Stimulated activated naive CD8-positive, alpha-beta T cell treated with anti-CD3 and anti-CD28 coated beads, Interleukin-15, amount 100 ng/mL, for 72 hours (primary cell): ENCODE results near the gene PLEKHD1.

ENCODE experiments used
- ATAC-seq: fragments of 150-1000 bp; cut with Tn5 transposase; 2 replicates; pipeline ENCODE4 v1.10.0; 2021; ENCODE audit warnings: mild to moderate bottlenecking, moderate library complexity
- DNase-seq, 2 donors: peaks; one replicate each; pipeline ENCODE4 v3.0.0; 2021 to 2022
- H3K27ac Mint-ChIP-seq, 2 donors: one replicate each; pipeline ENCODE4 v1.8.0; 2022; ENCODE audit warnings: mild to moderate bottlenecking in 2 of 2, mixed read lengths in 2 of 2, moderate library complexity in 2 of 2
- H3K27me3 Mint-ChIP-seq: one replicate; pipeline ENCODE4 v1.8.0; 2022; ENCODE audit warnings: mixed read lengths
- H3K4me1 Mint-ChIP-seq: one replicate; pipeline ENCODE4 v1.8.0; 2022; ENCODE audit warnings: mild to moderate bottlenecking, mixed read lengths
- H3K4me3 Mint-ChIP-seq, 2 donors: one replicate each; pipeline ENCODE4 v1.8.0; 2022; ENCODE audit warnings: mild to moderate bottlenecking in 2 of 2, mixed read lengths in 2 of 2, moderate library complexity in 1 of 2
- H3K9me3 Mint-ChIP-seq, 2 donors: one replicate each; pipeline ENCODE4 v1.8.0; 2022; ENCODE audit warnings: mixed read lengths in 2 of 2

Gene PLEKHD1

GRCh38 chr14:69543341-69544115 lies 59.0 kb downstream of the PLEKHD1 start:
- Mint-ChIP-seq H3K27me3 (peaks cover 67% of the 10 kb centered on the region), H3K27ac (peak overlapping the region; percentile 33 to 64), H3K4me3 (peak overlapping the region in 1 of 2 donors; percentile 44), H3K9me3 (no peaks in the 10 kb centered on the region), H3K4me1 (peaks cover 26% of the 10 kb centered on the region)
- DNase-seq = peak; percentile 30 to 72
- ATAC-seq = peak; percentile 95

- no peak overlapping the region for H3K27ac Mint-ChIP-seq
- peak overlapping the region in 1 of 2 donors; percentile 7 for H3K4me3 Mint-ChIP-seq
- H3K4me1 Mint-ChIP-seq = peaks cover 26% of the 10 kb centered on the region
- ATAC-seq (peak; percentile 41), DNase-seq (peak; percentile 24 to 33)
- H3K9me3 Mint-ChIP-seq = no peaks in the 10 kb centered on the region
- H3K27me3 Mint-ChIP-seq = peaks cover 69% of the 10 kb centered on the region
These were observed 63.3 kb downstream of the PLEKHD1 start for GRCh38 chr14:69547701-69548348.

GRCh38 chr14:69548566-69548965 lies 64.0 kb downstream of the PLEKHD1 start:
- Mint-ChIP-seq H3K27me3 (peaks cover 69% of the 10 kb centered on the region), H3K9me3 (no peaks in the 10 kb centered on the region), H3K4me3 (no peak overlapping the region), H3K27ac (no peak overlapping the region), H3K4me1 (peaks cover 19% of the 10 kb centered on the region)
- no peak for DNase-seq
- ATAC-seq = no peak

GRCh38 chr14:69551511-69551910 lies 67.0 kb downstream of the PLEKHD1 start:
- Mint-ChIP-seq H3K27me3 (peaks cover 52% of the 10 kb centered on the region), H3K4me3 (no peak overlapping the region), H3K27ac (no peak overlapping the region)

DNA sequence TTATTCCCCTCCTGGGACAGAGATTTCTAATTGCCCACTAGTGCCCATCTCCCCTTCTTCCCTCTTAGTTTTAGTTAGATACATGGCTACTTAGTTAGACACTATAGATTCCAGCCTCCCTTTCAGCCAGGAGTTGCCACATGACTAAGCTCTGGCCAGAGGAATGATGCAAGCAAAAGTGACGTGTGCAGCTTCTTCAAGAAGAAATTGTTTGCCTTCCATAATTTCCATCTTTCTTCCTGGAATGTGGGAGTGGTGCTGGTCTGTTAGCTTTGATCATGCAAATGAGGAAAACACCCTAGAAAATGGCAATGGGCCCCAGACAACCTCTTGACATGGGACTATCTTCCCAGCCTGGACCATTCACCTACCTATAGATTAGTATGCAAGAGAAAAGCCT lies 68.7 kb downstream of the PLEKHD1 start:
- Mint-ChIP-seq H3K9me3 (no peaks in the 10 kb centered on the region), H3K4me3 (no peak overlapping the region), H3K4me1 (peaks cover 1% of the 10 kb centered on the region), H3K27me3 (peaks cover 40% of the 10 kb centered on the region), H3K27ac (no peak overlapping the region)
- DNase-seq (no peak), ATAC-seq (no peak)

More at GRCh38 chr14:69551511-69551910, 67.0 kb downstream of the PLEKHD1 start:
- DNase-seq (no peak), ATAC-seq (no peak)
- H3K4me1 Mint-ChIP-seq = peaks cover 8% of the 10 kb centered on the region
- H3K9me3 Mint-ChIP-seq = no peaks in the 10 kb centered on the region

DNA sequence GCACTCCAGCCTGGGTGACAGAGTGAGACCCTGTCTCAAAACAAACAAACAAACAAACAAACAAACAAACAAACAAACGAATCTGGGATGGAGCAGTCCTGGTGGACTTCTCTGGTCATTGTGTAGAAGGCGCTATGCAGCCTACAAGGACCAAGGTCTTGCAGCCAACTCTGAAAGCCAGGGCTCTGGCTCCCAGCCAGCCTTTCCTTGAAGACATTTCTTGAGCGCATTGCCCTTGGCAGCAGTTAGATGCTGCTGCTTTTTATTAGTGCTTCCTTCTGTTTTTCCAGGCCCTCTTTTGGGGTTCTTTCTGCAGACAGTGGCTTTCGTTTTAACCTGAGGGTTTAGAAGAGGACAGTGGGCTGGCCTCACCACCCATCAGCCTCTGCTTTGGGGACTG lies 70.0 kb downstream of the PLEKHD1 start:
- Mint-ChIP-seq H3K9me3 (no peaks in the 10 kb centered on the region), H3K4me3 (no peak overlapping the region), H3K27ac (no peak overlapping the region), H3K27me3 (peaks cover 50% of the 10 kb centered on the region), H3K4me1 (no peaks in the 10 kb centered on the region)
- DNase-seq = no peak
- ATAC-seq = no peak

DNA sequence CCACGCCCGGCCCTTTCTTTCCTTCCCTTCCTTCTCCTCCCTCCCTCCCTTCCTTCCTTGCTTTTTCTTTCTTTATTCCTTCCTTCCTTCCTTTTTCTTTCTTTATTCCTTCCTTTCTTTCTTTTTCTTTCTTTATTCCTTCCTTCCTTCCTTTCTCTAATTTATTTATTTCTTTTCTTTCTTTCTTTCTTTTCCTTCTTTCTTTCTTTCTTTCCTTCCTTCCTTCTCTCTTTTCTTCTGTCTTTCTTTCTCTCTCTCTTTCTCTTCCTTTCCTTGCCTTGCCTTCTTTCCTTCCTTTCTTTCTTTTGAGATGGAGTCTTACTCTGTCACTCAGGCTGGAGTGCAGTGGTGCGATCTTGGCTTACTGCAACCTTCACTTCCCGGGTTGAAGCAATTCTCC lies 74.2 kb downstream of the PLEKHD1 start:
- DNase-seq (no peak), ATAC-seq (no peak)
- Mint-ChIP-seq H3K9me3 (no peaks in the 10 kb centered on the region), H3K27ac (no peak overlapping the region), H3K4me3 (no peak overlapping the region), H3K27me3 (peaks cover 40% of the 10 kb centered on the region), H3K4me1 (no peaks in the 10 kb centered on the region)

- no peaks in the 10 kb centered on the region for H3K9me3 Mint-ChIP-seq
- H3K4me1 Mint-ChIP-seq = no peaks in the 10 kb centered on the region
- H3K27ac Mint-ChIP-seq = no peak overlapping the region
- ATAC-seq (no peak), DNase-seq (no peak)
- peaks cover 40% of the 10 kb centered on the region for H3K27me3 Mint-ChIP-seq
- no peak overlapping the region for H3K4me3 Mint-ChIP-seq
These were observed 75.1 kb downstream of the PLEKHD1 start for GRCh38 chr14:69559581-69560011.

GRCh38 chr14:69560826-69561225 lies 76.3 kb downstream of the PLEKHD1 start:
- no peak for DNase-seq
- Mint-ChIP-seq H3K4me3 (no peak overlapping the region), H3K27me3 (peaks cover 53% of the 10 kb centered on the region), H3K4me1 (no peaks in the 10 kb centered on the region), H3K27ac (no peak overlapping the region), H3K9me3 (no peaks in the 10 kb centered on the region)
- ATAC-seq = no peak

DNA sequence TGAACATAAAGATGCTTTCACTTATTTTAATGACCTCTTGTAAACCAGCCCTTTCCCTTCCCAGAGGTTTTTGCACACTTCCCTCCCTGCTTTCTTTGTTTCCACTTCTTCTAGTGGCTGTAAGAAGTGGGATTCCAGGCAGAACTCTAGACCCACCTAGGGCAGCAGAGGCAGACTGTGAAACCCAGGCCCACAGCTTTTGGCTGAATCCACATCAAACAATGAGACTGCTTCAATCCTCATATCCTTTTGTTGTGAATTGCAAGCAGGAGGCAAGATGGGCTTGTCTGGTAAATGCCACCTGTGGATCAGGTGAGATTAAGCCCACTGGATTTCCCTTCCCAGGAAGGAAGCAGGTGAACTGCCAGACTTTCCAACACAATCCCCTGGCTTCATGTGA lies 77.4 kb downstream of the PLEKHD1 start:
- Mint-ChIP-seq H3K4me3 (no peak overlapping the region), H3K9me3 (no peaks in the 10 kb centered on the region), H3K27ac (no peak overlapping the region), H3K4me1 (no peaks in the 10 kb centered on the region), H3K27me3 (peaks cover 63% of the 10 kb centered on the region)
- ATAC-seq (no peak), DNase-seq (no peak)

- no peak for ATAC-seq
- no peak for DNase-seq
- peaks cover 88% of the 10 kb centered on the region for H3K27me3 Mint-ChIP-seq
- no peak overlapping the region for H3K27ac Mint-ChIP-seq
- no peak overlapping the region for H3K4me3 Mint-ChIP-seq
- no peaks in the 10 kb centered on the region for H3K9me3 Mint-ChIP-seq
- H3K4me1 Mint-ChIP-seq = peaks cover 10% of the 10 kb centered on the region
These were observed 83.0 kb downstream of the PLEKHD1 start for GRCh38 chr14:69567563-69567962.

GRCh38 chr14:69569859-69570258 lies 85.3 kb downstream of the PLEKHD1 start:
- Mint-ChIP-seq H3K4me3 (no peak overlapping the region), H3K4me1 (peaks cover 27% of the 10 kb centered on the region), H3K27me3 (peaks cover 96% of the 10 kb centered on the region), H3K27ac (no peak overlapping the region), H3K9me3 (no peaks in the 10 kb centered on the region)
- DNase-seq (no peak), ATAC-seq (no peak)

DNA sequence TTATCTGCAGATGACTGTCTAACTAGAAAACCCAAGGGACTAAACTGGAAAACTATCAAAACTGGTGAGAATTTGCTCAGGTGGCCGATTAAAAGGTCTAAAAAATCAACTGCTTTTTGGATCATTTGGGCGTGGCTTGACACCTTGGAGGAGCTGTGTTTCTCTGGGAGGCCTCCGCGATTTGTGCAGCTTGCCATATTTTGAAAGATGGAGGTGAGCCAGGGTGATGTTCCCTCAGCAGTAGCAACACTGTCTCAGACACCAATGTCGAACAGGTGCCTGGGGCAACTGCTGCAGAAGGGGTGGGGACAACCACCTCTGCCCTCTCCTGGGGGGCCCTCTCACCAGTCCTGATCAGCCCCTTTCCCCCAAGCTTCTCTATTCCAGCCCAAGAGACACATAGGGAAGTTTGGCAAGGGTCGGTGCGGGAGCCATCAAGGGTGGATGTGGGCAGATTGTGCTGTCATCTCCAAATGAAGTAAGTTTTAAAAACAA lies 86.4 kb downstream of the PLEKHD1 start:
- ATAC-seq = no peak
- Mint-ChIP-seq H3K9me3 (no peaks in the 10 kb centered on the region), H3K4me1 (peaks cover 28% of the 10 kb centered on the region), H3K4me3 (no peak overlapping the region), H3K27me3 (peaks cover 95% of the 10 kb centered on the region), H3K27ac (no peak overlapping the region)
- no peak for DNase-seq

DNA sequence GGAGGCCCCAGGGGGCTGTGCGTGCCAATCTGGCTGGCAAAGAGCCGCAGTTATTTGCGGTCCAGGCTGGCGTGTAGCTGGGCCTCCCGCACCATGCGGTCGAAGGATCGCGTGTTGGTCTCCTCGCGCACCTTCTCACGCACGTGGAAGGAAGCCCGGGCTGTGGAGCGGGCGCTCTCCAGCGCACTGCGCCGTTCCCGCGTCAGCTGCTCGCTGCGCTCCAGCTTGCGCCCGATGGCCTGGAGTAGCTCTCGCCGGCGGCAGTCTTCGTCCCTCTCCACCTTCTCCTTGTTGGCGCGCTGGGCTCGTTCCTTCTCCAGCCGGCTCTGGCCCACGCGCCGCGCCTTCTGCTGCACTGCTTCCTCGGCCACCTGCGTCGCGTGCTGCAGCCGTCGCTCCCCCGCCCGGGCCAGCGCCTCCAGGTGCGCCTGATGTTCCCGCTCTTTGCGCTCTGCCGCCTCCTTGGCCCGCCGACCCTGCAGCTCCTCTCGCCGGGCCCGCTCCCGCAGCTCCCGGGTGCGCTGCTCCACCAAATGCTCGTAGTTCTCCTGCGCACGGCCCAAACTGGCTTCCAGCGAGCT lies 87.0 kb downstream of the PLEKHD1 start:
- ATAC-seq (no peak), DNase-seq (no peak)
- Mint-ChIP-seq H3K9me3 (no peaks in the 10 kb centered on the region), H3K27me3 (peaks cover 95% of the 10 kb centered on the region), H3K4me3 (peak overlapping the region in 1 of 2 donors; percentile 51), H3K27ac (no peak overlapping the region), H3K4me1 (peaks cover 28% of the 10 kb centered on the region)

DNA sequence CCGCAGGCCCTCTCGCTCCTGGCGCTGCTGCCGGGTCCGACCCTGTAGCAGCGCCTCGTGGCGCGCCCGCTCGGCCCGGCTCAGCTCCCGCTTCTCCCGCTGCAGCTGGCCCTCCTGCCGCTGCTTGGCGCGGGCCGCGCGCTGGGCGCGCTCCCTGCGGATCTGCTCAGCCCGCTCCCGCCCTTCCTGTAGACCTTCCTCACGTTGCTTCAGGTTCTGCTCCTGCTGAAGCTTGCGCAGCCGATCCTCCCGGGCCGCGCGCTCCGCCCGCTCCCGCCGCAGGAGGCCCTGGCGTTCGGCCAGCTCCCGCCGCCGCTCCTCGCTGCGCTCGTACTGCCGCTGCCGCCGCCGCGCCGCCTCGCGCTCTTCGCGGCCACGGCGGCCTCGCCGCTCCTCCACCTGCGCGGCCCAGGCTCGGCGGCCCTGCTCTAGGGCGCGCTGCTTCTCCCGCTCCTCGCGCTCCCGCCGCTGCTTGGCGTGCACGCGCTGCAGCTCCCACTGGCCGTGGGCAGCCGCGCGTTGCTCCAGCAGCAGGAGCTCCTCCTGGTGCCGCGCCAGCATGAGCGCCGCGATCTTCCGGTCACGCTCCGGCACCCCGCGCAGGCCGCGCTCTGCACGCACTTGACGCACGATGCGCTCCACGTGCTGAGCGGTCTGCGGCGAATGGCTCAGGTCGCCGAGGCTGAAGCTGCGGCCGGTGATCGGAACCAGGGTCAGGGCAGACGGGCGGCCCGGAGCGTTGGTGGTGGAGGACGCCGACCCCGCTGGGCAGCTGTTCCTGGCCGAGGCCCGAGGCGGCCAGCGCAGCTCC lies 87.7 kb downstream of the PLEKHD1 start:
- ATAC-seq (no peak), DNase-seq (peak in 1 of 2 donors; percentile 12)
- Mint-ChIP-seq H3K4me1 (peaks cover 28% of the 10 kb centered on the region), H3K4me3 (peak overlapping the region; percentile 44 to 69), H3K9me3 (no peaks in the 10 kb centered on the region), H3K27me3 (peaks cover 94% of the 10 kb centered on the region), H3K27ac (no peak overlapping the region)
